Activated CD8-positive, alpha-beta T cell treated with anti-CD3 and anti-CD28 coated beads for 36 hours (primary cell): ENCODE measurements around the gene SRA1. TPM values are rescaled to one million over a fixed set of nuclear protein-coding genes. Genes with fewer than 3 reads are reported as not detected.
A peak's percentile ranks its signal among the peaks of the same experiment; 100 is the strongest.
"Not testable (repeated sequence)": the region's sequence is repeated elsewhere in the genome, so short reads cannot be mapped to it uniquely, and the experiment has no call there.

Source experiments
- ATAC-seq: fragments of 200-7000 bp; cut with Tn5 transposase; one replicate; pipeline ENCODE4 v1.10.0; 2021; ENCODE audit warnings: mild to moderate bottlenecking, moderate library complexity
- CTCF ChIA-PET: fragments of 350-600 bp; sonication (Branson Sonifier 250); formaldehyde crosslinking; loops from one replicate; lab custom pipeline; 2021; ENCODE audit warnings: antibody characterized with exemption; lab: Charles Lee
- POLR2A ChIA-PET: fragments of 350-600 bp; sonication (Branson Sonifier 250); formaldehyde crosslinking; loops from one replicate; lab custom pipeline; 2021; ENCODE audit warnings: antibody characterized with exemption; lab: Charles Lee
- DNase-seq: peaks from one replicate; pipeline ENCODE4 v3.0.0-alpha.2; 2020
- H3K27ac Mint-ChIP-seq: one replicate; pipeline ENCODE4 v1.8.0; 2021; ENCODE audit warnings: mild to moderate bottlenecking, mixed read lengths
- H3K27me3 Mint-ChIP-seq: one replicate; pipeline ENCODE4 v1.8.0; 2021; ENCODE audit warnings: mixed read lengths
- H3K36me3 Mint-ChIP-seq: one replicate; pipeline ENCODE4 v1.8.0; 2021; ENCODE audit warnings: low read depth, mixed read lengths
- H3K4me1 Mint-ChIP-seq: one replicate; pipeline ENCODE4 v1.8.0; 2021; ENCODE audit warnings: low read depth, mixed read lengths
- H3K4me3 Mint-ChIP-seq: one replicate; pipeline ENCODE4 v1.8.0; 2021; ENCODE audit warnings: mild to moderate bottlenecking, moderate library complexity, mixed read lengths
- H3K9me3 Mint-ChIP-seq: one replicate; pipeline ENCODE4 v1.8.0; 2021; ENCODE audit warnings: mixed read lengths
- CTCF ChIP-seq: fragments of 200-600 bp; IDR thresholded peaks from one replicate; pipeline ENCODE4 v1.8.0; 2022; ENCODE audit warnings: antibody characterized with exemption, mild to moderate bottlenecking
- intact Hi-C: fragments of 100-400 bp; cut with micrococcal nuclease; formaldehyde crosslinking; loops from one replicate; pipeline ENCODE4 v1.10.0; 2022
- total RNA-seq, 2 experiments: library from RNA; stranded (reverse); gene quantifications; one replicate each; pipeline ENCODE4 v1.2.3, GENCODE V29; 2021

The SRA1 gene
- 10 to 100 TPM; 47.8 to 49.5 TPM for total RNA-seq

GRCh38 chr5:140557136-140557805, at the start of gene SRA1:
SRA1 (minus strand) TSS chr5:140557473; CDS start chr5:140557452, 21 bp downstream.
- ATAC-seq = peak; percentile 88
- no peaks in the 10 kb centered on the region for H3K27me3 Mint-ChIP-seq
- H3K4me1 Mint-ChIP-seq = peaks cover 39% of the 10 kb centered on the region
- peak within 1 kb of the TSS; percentile 81 for H3K4me3 Mint-ChIP-seq
- H3K9me3 Mint-ChIP-seq = no peaks in the 10 kb centered on the region
- ChIA-PET CTCF (interaction anchor here (0.7 to 2.4 kb wide), 5 partner anchors 10 to 205 kb away, joined by 3 to 15 read pairs (median 3); partner anchors contain the start of genes EIF4EBP3, IK and NDUFA2), POLR2A (interaction anchor here (0.6 to 1.3 kb wide), 8 partner anchors 9 to 156 kb away, joined by 3 to 22 read pairs (median 4); partner anchors contain the start of genes ANKHD1, EIF4EBP3, IK and NDUFA2)
- peaks cover 39% of the 10 kb centered on the region for H3K36me3 Mint-ChIP-seq
- peak; percentile 92 for DNase-seq
- peak within 1 kb of the TSS; percentile 89 for H3K27ac Mint-ChIP-seq
- TF ChIP-seq CTCF = no peak
- intact Hi-C loops = loop anchor here (5.0 kb wide), 1 partner anchor 75 kb away; the partner anchor contains the start of gene CD14

GRCh38 chr5:140607031-140607430, 49.8 kb upstream of the SRA1 start:
- no peak for TF ChIP-seq CTCF

GRCh38 chr5:140605879-140606278, 48.6 kb upstream of the SRA1 start:
- Mint-ChIP-seq H3K9me3 (no peaks in the 10 kb centered on the region), H3K27ac (no peak overlapping the region), H3K4me1 (no peaks in the 10 kb centered on the region), H3K36me3 (no peaks in the 10 kb centered on the region), H3K27me3 (no peaks in the 10 kb centered on the region), H3K4me3 (no peak overlapping the region)
- DNase-seq = no peak
- ChIA-PET CTCF (no interaction called here), POLR2A (no interaction called here)
- intact Hi-C loops = no loop called here
- no peak for TF ChIP-seq CTCF
- ATAC-seq = no peak

More at GRCh38 chr5:140607031-140607430, 49.8 kb upstream of the SRA1 start:
- H3K36me3 Mint-ChIP-seq = no peaks in the 10 kb centered on the region
- intact Hi-C loops = no loop called here
- H3K9me3 Mint-ChIP-seq = no peaks in the 10 kb centered on the region
- DNase-seq (no peak), ATAC-seq (no peak)
- ChIA-PET CTCF (no interaction called here), POLR2A (no interaction called here)
- H3K4me1 Mint-ChIP-seq = peaks cover 3% of the 10 kb centered on the region
- no peak overlapping the region for H3K27ac Mint-ChIP-seq
- peaks cover 6% of the 10 kb centered on the region for H3K27me3 Mint-ChIP-seq
- H3K4me3 Mint-ChIP-seq = no peak overlapping the region

- no peak for TF ChIP-seq CTCF
- no peaks in the 10 kb centered on the region for H3K27me3 Mint-ChIP-seq
- ChIA-PET POLR2A (interaction anchor here (1.0 kb wide), 1 partner anchor 62 kb away, joined by 3 read pairs; no protein-coding TSS in a partner anchor), CTCF (no interaction called here)
- H3K36me3 Mint-ChIP-seq = no peaks in the 10 kb centered on the region
- DNase-seq (no peak), ATAC-seq (no peak)
- intact Hi-C loops = no loop called here
- no peaks in the 10 kb centered on the region for H3K4me1 Mint-ChIP-seq
- no peaks in the 10 kb centered on the region for H3K9me3 Mint-ChIP-seq
- H3K27ac Mint-ChIP-seq = no peak overlapping the region
- no peak overlapping the region for H3K4me3 Mint-ChIP-seq
These were observed 46.5 kb upstream of the SRA1 start for GRCh38 chr5:140603734-140604133.

GRCh38 chr5:140603446-140603698, 46.1 kb upstream of the SRA1 start:
- H3K4me1 Mint-ChIP-seq, H3K27ac Mint-ChIP-seq, DNase-seq, H3K4me3 Mint-ChIP-seq, H3K27me3 Mint-ChIP-seq, CTCF ChIA-PET, intact Hi-C loops, ATAC-seq, H3K9me3 Mint-ChIP-seq, H3K36me3 Mint-ChIP-seq: not testable (repeated sequence)
- POLR2A ChIA-PET = interaction anchor here (1.0 kb wide), 1 partner anchor 62 kb away, joined by 3 read pairs; no protein-coding TSS in a partner anchor
